Left lung (tissue), 10 donors: ENCODE results near the gene MDGA2. TPM values are rescaled to one million over a fixed set of nuclear protein-coding genes. Genes with fewer than 3 reads are reported as not detected.
"Not testable (repeated sequence)": the region's sequence is repeated elsewhere in the genome, so short reads cannot be mapped to it uniquely, and the experiment has no call there.

Experiments used
- ATAC-seq: fragments of 200-7000 bp; cut with Tn5 transposase; one replicate; pipeline ENCODE4 v1.9.1; 2020; ENCODE audit warnings: moderate library complexity
- DNase-seq, 4 donors: peaks; one replicate each; pipeline ENCODE4 v3.0.0-alpha.2; 2013 to 2020
- H3K27ac ChIP-seq, 2 donors: fragments of 200-600 bp; sonication (generic) in 1 of 2; one replicate each; pipeline versions ENCODE4 v1.5.0 to v1.8.0; 2020 to 2021
- H3K27me3 ChIP-seq, 2 donors: fragments of 200-600 bp; sonication (generic) in 1 of 2; one replicate each; pipeline versions ENCODE4 v1.5.0 to v1.8.0; 2020 to 2021
- H3K36me3 ChIP-seq, 2 donors: fragments of 200-600 bp; sonication (generic) in 1 of 2; one replicate each; pipeline versions ENCODE4 v1.5.0 to v1.8.0; 2020 to 2021
- H3K4me1 ChIP-seq, 2 donors: fragments of 200-600 bp; one replicate each; pipeline ENCODE4 v1.8.0; 2021
- H3K4me3 ChIP-seq, 2 donors: fragments of 200-600 bp; sonication (generic) in 1 of 2; one replicate each; pipeline versions ENCODE4 v1.5.0 to v1.8.0; 2020 to 2021; ENCODE audit warnings: mild to moderate bottlenecking in 1 of 2
- H3K9me3 ChIP-seq, 2 donors: fragments of 200-600 bp; sonication (generic) in 1 of 2; one replicate each; pipeline versions ENCODE4 v1.5.0 to v1.8.0; 2020 to 2021
- intact Hi-C, 2 donors: fragments of 100-400 bp; cut with DNase I; formaldehyde crosslinking; loops; one replicate each; pipeline versions ENCODE4 v1.11.2 to v1.14.2; 2022
- polyA plus RNA-seq, 6 donors: library from polyadenylated mRNA; unstranded; fragments of 120-200 nt; gene quantifications; one replicate each; pipeline ENCODE4 v1.2.1, GENCODE V29; 2013; ENCODE audit not compliant: insufficient read length in 6 of 6
- total RNA-seq, 2 donors: library from RNA; stranded (reverse); fragmentation: NEBNext Ultra II Directional; extraction: Animal tissue kit (Norgen Biotek cat#: 25700); gene quantifications; one replicate each; pipeline ENCODE4 v1.2.1, GENCODE V29; 2021
- TF ChIP-seq, protein P1 (sequence below), 2 donors: fragments of 200-600 bp; sonication (generic) in 1 of 2; IDR thresholded peaks; one replicate each; pipeline versions ENCODE4 v1.5.0 to v1.8.0; 2021; ENCODE audit warnings: antibody characterized with exemption in 2 of 2
- donor health status: DM: no; HTN: yes; CAD: no.
- donor health status: DM: no; HTN: no; CAD: no.

The MDGA2 gene
- total and polyA plus RNA-seq, 8 donors = 0.14 to 0.62 (median 0.36) TPM; not detected in 1

DNA sequence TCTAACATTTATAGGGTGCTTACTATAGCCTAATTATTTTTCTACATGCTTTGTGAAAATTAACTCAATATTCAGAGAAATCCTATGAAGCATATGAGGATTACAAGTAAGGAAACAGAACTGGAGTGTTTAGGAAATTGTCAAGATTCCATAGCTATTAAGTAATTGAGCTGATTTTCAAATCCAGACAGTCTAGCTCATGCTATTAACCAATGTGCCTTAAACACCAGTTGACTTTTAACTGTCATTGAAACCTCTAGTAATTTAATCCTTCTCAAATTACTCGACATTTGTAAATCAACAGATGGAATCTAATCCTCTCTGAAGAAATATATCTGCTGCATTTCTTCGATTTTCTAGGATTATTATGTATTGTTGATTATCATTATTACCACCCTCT, 488.9 kb downstream of the MDGA2 start:
- Histone ChIP-seq H3K36me3 (no peaks in the 10 kb centered on the region), H3K9me3 (no peaks in the 10 kb centered on the region), H3K27me3 (no peaks in the 10 kb centered on the region), H3K4me1 (no peaks in the 10 kb centered on the region), H3K4me3 (no peak overlapping the region), H3K27ac (no peak overlapping the region)
- peak; percentile 47 for ATAC-seq
- peak in 1 of 4 donors; percentile 11 for DNase-seq
- TF ChIP-seq, protein P1, sequence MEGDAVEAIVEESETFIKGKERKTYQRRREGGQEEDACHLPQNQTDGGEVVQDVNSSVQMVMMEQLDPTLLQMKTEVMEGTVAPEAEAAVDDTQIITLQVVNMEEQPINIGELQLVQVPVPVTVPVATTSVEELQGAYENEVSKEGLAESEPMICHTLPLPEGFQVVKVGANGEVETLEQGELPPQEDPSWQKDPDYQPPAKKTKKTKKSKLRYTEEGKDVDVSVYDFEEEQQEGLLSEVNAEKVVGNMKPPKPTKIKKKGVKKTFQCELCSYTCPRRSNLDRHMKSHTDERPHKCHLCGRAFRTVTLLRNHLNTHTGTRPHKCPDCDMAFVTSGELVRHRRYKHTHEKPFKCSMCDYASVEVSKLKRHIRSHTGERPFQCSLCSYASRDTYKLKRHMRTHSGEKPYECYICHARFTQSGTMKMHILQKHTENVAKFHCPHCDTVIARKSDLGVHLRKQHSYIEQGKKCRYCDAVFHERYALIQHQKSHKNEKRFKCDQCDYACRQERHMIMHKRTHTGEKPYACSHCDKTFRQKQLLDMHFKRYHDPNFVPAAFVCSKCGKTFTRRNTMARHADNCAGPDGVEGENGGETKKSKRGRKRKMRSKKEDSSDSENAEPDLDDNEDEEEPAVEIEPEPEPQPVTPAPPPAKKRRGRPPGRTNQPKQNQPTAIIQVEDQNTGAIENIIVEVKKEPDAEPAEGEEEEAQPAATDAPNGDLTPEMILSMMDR (IDR thresholded peaks at IDR 0.05) = no peak
- intact Hi-C loops = no loop called here

DNA sequence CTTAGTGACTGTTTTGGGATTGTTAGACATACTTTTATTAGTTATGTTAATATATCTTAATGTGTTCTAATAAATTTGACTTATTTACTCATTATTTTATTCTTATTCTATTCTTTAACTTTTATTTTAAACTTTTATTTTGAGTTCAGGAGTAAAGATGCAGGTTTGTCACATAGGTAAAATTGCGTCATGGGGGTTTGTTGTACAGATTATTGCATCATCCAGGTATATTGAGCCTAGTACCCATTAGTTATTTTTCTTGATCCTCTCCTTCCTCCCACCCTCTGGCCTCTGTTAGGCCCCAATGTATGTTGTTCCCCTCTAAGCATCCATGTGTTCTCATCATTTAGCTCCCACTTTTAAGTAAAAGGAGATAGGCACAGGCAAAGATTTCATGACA, 495.5 kb downstream of the MDGA2 start:
- TF ChIP-seq, protein P1 (IDR thresholded peaks at IDR 0.05) = no peak
- ATAC-seq (no peak), DNase-seq (no peak)
- Histone ChIP-seq H3K27ac (no peak overlapping the region), H3K36me3 (no peaks in the 10 kb centered on the region), H3K4me1 (no peaks in the 10 kb centered on the region), H3K4me3 (no peak overlapping the region), H3K9me3 (peaks cover 0 to 1% of the 10 kb centered on the region in 2 donors), H3K27me3 (no peaks in the 10 kb centered on the region)
- intact Hi-C loops = no loop called here

DNA sequence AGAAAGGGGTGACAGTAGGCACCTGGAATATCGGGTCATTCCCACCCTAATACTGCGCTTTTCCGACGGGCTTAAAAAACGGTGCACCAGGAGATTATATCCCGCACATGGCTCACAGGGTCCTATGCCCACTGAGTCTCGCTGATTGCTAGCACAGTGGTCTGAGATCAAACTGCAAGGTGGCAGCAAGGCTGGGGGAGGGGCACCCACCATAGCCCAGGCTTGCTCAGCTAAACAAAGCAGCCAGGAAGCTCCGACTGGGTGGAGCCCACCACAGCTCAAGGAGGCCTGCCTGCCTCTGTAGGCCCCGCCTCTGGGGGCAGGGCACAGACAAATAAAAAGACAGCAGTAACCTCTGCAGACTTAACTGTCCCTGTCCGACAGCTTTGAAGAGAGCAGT, 503.5 kb downstream of the MDGA2 start:
- intact Hi-C loops, H3K4me1 ChIP-seq, ATAC-seq, H3K27me3 ChIP-seq, H3K4me3 ChIP-seq, DNase-seq, H3K27ac ChIP-seq, H3K36me3 ChIP-seq: not testable (repeated sequence)
- H3K9me3 ChIP-seq = peaks cover 0 to 11% of the 10 kb centered on the region in 2 donors

DNA sequence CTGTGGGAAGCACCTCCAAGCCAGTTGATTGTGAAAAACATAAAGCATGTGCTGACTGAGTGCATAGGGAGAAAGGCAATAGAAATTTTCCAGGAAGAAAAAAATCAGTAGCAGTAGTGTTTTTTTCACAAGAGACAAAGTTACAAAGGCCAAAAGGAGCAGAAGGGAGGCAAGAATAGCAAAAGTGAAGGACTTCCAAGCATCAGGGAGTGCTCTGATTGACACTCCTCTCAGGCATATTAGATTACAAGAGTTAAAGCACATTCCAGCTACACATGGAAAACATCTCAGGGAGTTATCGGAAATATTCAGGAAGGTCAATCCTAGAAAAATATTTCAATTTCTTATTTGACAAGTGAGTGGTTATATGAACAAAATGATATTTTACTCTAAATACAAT, 508.0 kb downstream of the MDGA2 start:
- ATAC-seq (no peak), DNase-seq (no peak)
- TF ChIP-seq, protein P1 (IDR thresholded peaks at IDR 0.05) = no peak
- no peak overlapping the region for H3K4me3 ChIP-seq
- no peak overlapping the region for H3K27ac ChIP-seq
- H3K27me3 ChIP-seq = no peaks in the 10 kb centered on the region
- intact Hi-C loops = no loop called here
- H3K36me3 ChIP-seq = no peaks in the 10 kb centered on the region
- no peaks in the 10 kb centered on the region for H3K4me1 ChIP-seq
- peaks cover 0 to 11% of the 10 kb centered on the region in 2 donors for H3K9me3 ChIP-seq

DNA sequence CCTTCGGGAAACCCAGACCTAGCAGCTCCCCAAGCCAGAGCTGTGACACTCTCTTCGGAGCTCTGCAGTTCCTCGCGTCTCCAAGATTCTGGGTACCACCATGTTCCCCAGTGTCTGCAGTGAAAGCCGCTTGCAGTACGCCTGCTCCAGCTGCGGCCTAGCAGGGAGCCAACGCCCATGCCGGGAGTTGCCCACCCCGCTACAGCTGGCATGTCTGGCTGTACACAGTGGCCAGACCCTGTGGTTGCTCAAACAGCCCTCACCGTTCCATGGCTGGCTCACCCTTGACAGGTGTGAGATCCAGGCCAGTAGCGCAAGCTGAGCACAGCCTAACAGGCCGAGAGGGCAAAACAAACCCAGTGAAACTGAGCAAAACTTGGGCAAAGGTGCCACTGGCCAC, 520.0 kb downstream of the MDGA2 start:
- no peaks in the 10 kb centered on the region for H3K4me1 ChIP-seq
- no peaks in the 10 kb centered on the region for H3K27me3 ChIP-seq
- H3K9me3 ChIP-seq = peaks cover 0 to 2% of the 10 kb centered on the region in 2 donors
- intact Hi-C loops = no loop called here
- no peaks in the 10 kb centered on the region for H3K36me3 ChIP-seq
- no peak overlapping the region for H3K27ac ChIP-seq
- DNase-seq (peak in 1 of 4 donors; percentile 49), ATAC-seq (no peak)
- no peak overlapping the region for H3K4me3 ChIP-seq
- TF ChIP-seq, protein P1 (IDR thresholded peaks at IDR 0.05) = no peak

DNA sequence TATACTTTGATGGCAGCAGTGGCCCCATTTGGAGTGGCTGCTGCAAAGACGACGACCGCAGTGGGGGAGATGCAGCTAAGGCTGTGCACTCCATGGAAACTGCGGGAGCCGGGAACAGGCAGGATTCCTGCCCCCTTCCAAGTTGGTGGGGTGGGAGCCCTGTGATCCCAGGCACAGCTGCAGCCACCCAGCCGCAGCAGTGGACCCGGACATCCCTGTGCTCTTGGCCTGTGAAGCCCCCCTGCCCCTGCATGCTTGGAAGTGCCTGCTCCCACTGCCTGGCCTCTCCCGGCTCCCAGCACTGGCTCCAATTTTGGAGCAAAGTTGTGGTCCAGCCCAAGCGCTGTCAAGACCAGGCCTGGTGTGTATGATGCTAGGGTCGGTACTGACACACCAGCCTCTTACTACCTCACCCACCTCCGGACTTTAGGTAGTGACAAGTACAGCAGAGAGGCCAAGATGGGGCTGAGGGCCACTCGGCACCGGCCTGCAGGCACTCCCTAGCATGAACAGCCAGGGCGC, 521.1 kb downstream of the MDGA2 start:
- ATAC-seq (no peak), DNase-seq (peak in 1 of 4 donors; percentile 44)
- Histone ChIP-seq H3K27me3 (no peaks in the 10 kb centered on the region), H3K9me3 (peaks cover 0 to 2% of the 10 kb centered on the region in 2 donors), H3K4me3 (no peak overlapping the region), H3K27ac (no peak overlapping the region), H3K4me1 (no peaks in the 10 kb centered on the region), H3K36me3 (no peaks in the 10 kb centered on the region)
- intact Hi-C loops = no loop called here
- TF ChIP-seq, protein P1 (IDR thresholded peaks at IDR 0.05) = no peak
